ENCODE measurements around the gene IL21. TPM values are rescaled to one million over a fixed set of nuclear protein-coding genes. Genes with fewer than 3 reads are reported as not detected.
"Not testable (repeated sequence)": the region's sequence is repeated elsewhere in the genome, so short reads cannot be mapped to it uniquely, and the experiment has no call there.

The IL21 gene
- total and polyA plus RNA-seq, 2 donors: not detected

- H3K36me3 ChIP-seq (ENCODE audit: insufficient read depth); H3K4me1 ChIP-seq (ENCODE audit: insufficient read depth); DNase-seq (ENCODE audit: extremely low spot score); H3K4me3 ChIP-seq (ENCODE audit: low read depth, low read length); H3K27ac ChIP-seq (ENCODE audit: low read depth): not testable (repeated sequence)
- 81% methylated on average over 4 of the region's 5 CpGs for WGBS
Measured at GRCh38 chr4:122656583-122656982, 35.7 kb upstream of the IL21 start.

- no peak overlapping the region for H3K4me3 ChIP-seq (ENCODE audit: low read depth, low read length)
- DNase-seq (ENCODE audit: extremely low spot score): no peak
- WGBS: 90% methylated on average over 1 of the region's 3 CpGs
- H3K4me1 ChIP-seq (ENCODE audit: insufficient read depth): no peaks in the 10 kb centered on the region
- H3K27ac ChIP-seq (ENCODE audit: low read depth): no peak overlapping the region
- H3K36me3 ChIP-seq (ENCODE audit: insufficient read depth): no peaks in the 10 kb centered on the region
Measured at GRCh38 chr4:122652379-122652778, 31.5 kb upstream of the IL21 start.

- 94% methylated on average over 1 of the region's 1 CpG for WGBS
- H3K36me3 ChIP-seq (ENCODE audit: insufficient read depth): no peaks in the 10 kb centered on the region
- H3K27ac ChIP-seq (ENCODE audit: low read depth): no peak overlapping the region
Measured at GRCh38 chr4:122650148-122650547, 29.3 kb upstream of the IL21 start.

GRCh38 chr4:122647656-122648055, 26.8 kb upstream of the IL21 start:
- 82% methylated on average over 3 of the region's 3 CpGs for WGBS
- H3K4me1 ChIP-seq (ENCODE audit: insufficient read depth): no peaks in the 10 kb centered on the region
- H3K4me3 ChIP-seq (ENCODE audit: low read depth, low read length): no peak overlapping the region
- H3K27ac ChIP-seq (ENCODE audit: low read depth): no peak overlapping the region
- DNase-seq (ENCODE audit: extremely low spot score): no peak
- H3K36me3 ChIP-seq (ENCODE audit: insufficient read depth): no peaks in the 10 kb centered on the region

More at GRCh38 chr4:122650148-122650547, 29.3 kb upstream of the IL21 start:
- no peak for DNase-seq (ENCODE audit: extremely low spot score)
- no peak overlapping the region for H3K4me3 ChIP-seq (ENCODE audit: low read depth, low read length)
- H3K4me1 ChIP-seq (ENCODE audit: insufficient read depth): no peaks in the 10 kb centered on the region

- Histone ChIP-seq H3K4me3 (ENCODE audit: low read depth, low read length) (no peak overlapping the region), H3K4me1 (ENCODE audit: insufficient read depth) (no peaks in the 10 kb centered on the region), H3K36me3 (ENCODE audit: insufficient read depth) (no peaks in the 10 kb centered on the region), H3K27ac (ENCODE audit: low read depth) (no peak overlapping the region)
- DNase-seq (ENCODE audit: extremely low spot score): no peak
- 92% methylated on average over 2 of the region's 2 CpGs for WGBS
Measured at GRCh38 chr4:122643257-122643656, 22.4 kb upstream of the IL21 start.

- no peak overlapping the region for H3K4me3 ChIP-seq (ENCODE audit: low read depth, low read length)
- DNase-seq (ENCODE audit: extremely low spot score): no peak
- H3K4me1 ChIP-seq (ENCODE audit: insufficient read depth): no peaks in the 10 kb centered on the region
- 90% methylated on average over 3 of the region's 3 CpGs for WGBS
- H3K27ac ChIP-seq (ENCODE audit: low read depth): no peak overlapping the region
- H3K36me3 ChIP-seq (ENCODE audit: insufficient read depth): no peaks in the 10 kb centered on the region
Measured at GRCh38 chr4:122639181-122639580, 18.3 kb upstream of the IL21 start.

- Histone ChIP-seq H3K4me1 (ENCODE audit: insufficient read depth) (no peaks in the 10 kb centered on the region), H3K4me3 (ENCODE audit: low read depth, low read length) (no peak overlapping the region), H3K27ac (ENCODE audit: low read depth) (no peak overlapping the region), H3K36me3 (ENCODE audit: insufficient read depth) (no peaks in the 10 kb centered on the region)
- DNase-seq (ENCODE audit: extremely low spot score): no peak
- WGBS: 69% methylated on average over 3 of the region's 3 CpGs
Measured at GRCh38 chr4:122636697-122637096, 15.8 kb upstream of the IL21 start.

GRCh38 chr4:122635205-122635604, 14.3 kb upstream of the IL21 start:
- H3K4me1 ChIP-seq (ENCODE audit: insufficient read depth): no peaks in the 10 kb centered on the region
- H3K27ac ChIP-seq (ENCODE audit: low read depth): no peak overlapping the region
- no peak for DNase-seq (ENCODE audit: extremely low spot score)
- 59% methylated on average over 3 of the region's 3 CpGs for WGBS
- no peaks in the 10 kb centered on the region for H3K36me3 ChIP-seq (ENCODE audit: insufficient read depth)
- H3K4me3 ChIP-seq (ENCODE audit: low read depth, low read length): no peak overlapping the region

- Histone ChIP-seq H3K36me3 (ENCODE audit: insufficient read depth) (no peaks in the 10 kb centered on the region), H3K27ac (ENCODE audit: low read depth) (no peak overlapping the region), H3K4me3 (ENCODE audit: low read depth, low read length) (no peak overlapping the region), H3K4me1 (ENCODE audit: insufficient read depth) (no peaks in the 10 kb centered on the region)
- 53% methylated on average over 2 of the region's 2 CpGs for WGBS
- DNase-seq (ENCODE audit: extremely low spot score): no peak
Measured at GRCh38 chr4:122633211-122633610, 12.3 kb upstream of the IL21 start.

- Histone ChIP-seq H3K36me3 (ENCODE audit: insufficient read depth) (no peaks in the 10 kb centered on the region), H3K4me3 (ENCODE audit: low read depth, low read length) (no peak overlapping the region), H3K4me1 (ENCODE audit: insufficient read depth) (no peaks in the 10 kb centered on the region), H3K27ac (ENCODE audit: low read depth) (no peak overlapping the region)
- DNase-seq (ENCODE audit: extremely low spot score): no peak
- 49% methylated on average over 7 of the region's 7 CpGs for WGBS
Measured at GRCh38 chr4:122632396-122633143, 11.7 kb upstream of the IL21 start.

GRCh38 chr4:122625156-122625555, 4.3 kb upstream of the IL21 start:
- no peaks in the 10 kb centered on the region for H3K36me3 ChIP-seq (ENCODE audit: insufficient read depth)
- H3K27ac ChIP-seq (ENCODE audit: low read depth): no peak overlapping the region
- no peak for DNase-seq (ENCODE audit: extremely low spot score)
- no peak overlapping the region for H3K4me3 ChIP-seq (ENCODE audit: low read depth, low read length)
- H3K4me1 ChIP-seq (ENCODE audit: insufficient read depth): no peaks in the 10 kb centered on the region
- WGBS: 78% methylated on average over 2 of the region's 2 CpGs

GRCh38 chr4:122624205-122624604, 3.3 kb upstream of the IL21 start:
- 55% methylated on average over 2 of the region's 2 CpGs for WGBS

GRCh38 chr4:122623637-122624166, 2.8 kb upstream of the IL21 start:
- no peak overlapping the region for H3K4me3 ChIP-seq (ENCODE audit: low read depth, low read length)

More at GRCh38 chr4:122624205-122624604, 3.3 kb upstream of the IL21 start:
- H3K4me3 ChIP-seq (ENCODE audit: low read depth, low read length): no peak overlapping the region
- no peak overlapping the region for H3K27ac ChIP-seq (ENCODE audit: low read depth)
- DNase-seq (ENCODE audit: extremely low spot score): no peak
- H3K36me3 ChIP-seq (ENCODE audit: insufficient read depth): no peaks in the 10 kb centered on the region
- no peaks in the 10 kb centered on the region for H3K4me1 ChIP-seq (ENCODE audit: insufficient read depth)

GRCh38 chr4:122622400-122622799, 1.5 kb upstream of the IL21 start:
- 87% methylated on average over 3 of the region's 3 CpGs for WGBS
- Histone ChIP-seq H3K36me3 (ENCODE audit: insufficient read depth) (no peaks in the 10 kb centered on the region), H3K27ac (ENCODE audit: low read depth) (no peak overlapping the region), H3K4me3 (ENCODE audit: low read depth, low read length) (no peak overlapping the region), H3K4me1 (ENCODE audit: insufficient read depth) (no peaks in the 10 kb centered on the region)
- no peak for DNase-seq (ENCODE audit: extremely low spot score)

More at GRCh38 chr4:122623637-122624166, 2.8 kb upstream of the IL21 start:
- WGBS: 91% methylated on average over 4 of the region's 4 CpGs
- no peaks in the 10 kb centered on the region for H3K36me3 ChIP-seq (ENCODE audit: insufficient read depth)
- no peak overlapping the region for H3K27ac ChIP-seq (ENCODE audit: low read depth)
- no peak for DNase-seq (ENCODE audit: extremely low spot score)
- H3K4me1 ChIP-seq (ENCODE audit: insufficient read depth): no peaks in the 10 kb centered on the region
